Fibroblast of villous mesenchyme (primary cell): ENCODE measurements around the gene SEMA4G. TPM values are rescaled to one million over a fixed set of nuclear protein-coding genes. Genes with fewer than 3 reads are reported as not detected.

Experiments used
- DNase-seq: peaks from one replicate; pipeline ENCODE4 v3.0.0-alpha.2; 2010; ENCODE audit warnings: low read depth
- H3K4me3 ChIP-seq: 2 replicates; pipeline ENCODE4 v1.5.1; 2011; ENCODE audit warnings: low read depth, mild to moderate bottlenecking, low read length
- total RNA-seq: library from RNA; depleted of rRNA; stranded (reverse); fragments of >200 nt; gene quantifications from 2 replicates; pipeline ENCODE4 v1.2.3, GENCODE V29; 2012
- TF ChIP-seq, protein P1 (sequence below): IDR thresholded peaks from 2 replicates; pipeline ENCODE4 v1.5.1; 2012; ENCODE audit warnings: low read depth, mild to moderate bottlenecking, low read length; ENCODE audit not compliant: insufficient read depth

Gene SEMA4G
- total RNA-seq, 1 donor, result 0.43 TPM

GRCh38 chr10:101012525-101013364 lies 43.4 kb downstream of the SEMA4G start:
- DNase-seq, result peak; percentile 92
- no peak overlapping the region for H3K4me3 ChIP-seq

GRCh38 chr10:101013365-101013825 lies 44.1 kb downstream of the SEMA4G start:
- no peak for DNase-seq
- TF ChIP-seq, protein P1, sequence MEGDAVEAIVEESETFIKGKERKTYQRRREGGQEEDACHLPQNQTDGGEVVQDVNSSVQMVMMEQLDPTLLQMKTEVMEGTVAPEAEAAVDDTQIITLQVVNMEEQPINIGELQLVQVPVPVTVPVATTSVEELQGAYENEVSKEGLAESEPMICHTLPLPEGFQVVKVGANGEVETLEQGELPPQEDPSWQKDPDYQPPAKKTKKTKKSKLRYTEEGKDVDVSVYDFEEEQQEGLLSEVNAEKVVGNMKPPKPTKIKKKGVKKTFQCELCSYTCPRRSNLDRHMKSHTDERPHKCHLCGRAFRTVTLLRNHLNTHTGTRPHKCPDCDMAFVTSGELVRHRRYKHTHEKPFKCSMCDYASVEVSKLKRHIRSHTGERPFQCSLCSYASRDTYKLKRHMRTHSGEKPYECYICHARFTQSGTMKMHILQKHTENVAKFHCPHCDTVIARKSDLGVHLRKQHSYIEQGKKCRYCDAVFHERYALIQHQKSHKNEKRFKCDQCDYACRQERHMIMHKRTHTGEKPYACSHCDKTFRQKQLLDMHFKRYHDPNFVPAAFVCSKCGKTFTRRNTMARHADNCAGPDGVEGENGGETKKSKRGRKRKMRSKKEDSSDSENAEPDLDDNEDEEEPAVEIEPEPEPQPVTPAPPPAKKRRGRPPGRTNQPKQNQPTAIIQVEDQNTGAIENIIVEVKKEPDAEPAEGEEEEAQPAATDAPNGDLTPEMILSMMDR, result no peak
- no peak overlapping the region for H3K4me3 ChIP-seq

More at GRCh38 chr10:101012525-101013364, 43.4 kb downstream of the SEMA4G start:
- TF ChIP-seq, protein P1, result peak; percentile 90

DNA sequence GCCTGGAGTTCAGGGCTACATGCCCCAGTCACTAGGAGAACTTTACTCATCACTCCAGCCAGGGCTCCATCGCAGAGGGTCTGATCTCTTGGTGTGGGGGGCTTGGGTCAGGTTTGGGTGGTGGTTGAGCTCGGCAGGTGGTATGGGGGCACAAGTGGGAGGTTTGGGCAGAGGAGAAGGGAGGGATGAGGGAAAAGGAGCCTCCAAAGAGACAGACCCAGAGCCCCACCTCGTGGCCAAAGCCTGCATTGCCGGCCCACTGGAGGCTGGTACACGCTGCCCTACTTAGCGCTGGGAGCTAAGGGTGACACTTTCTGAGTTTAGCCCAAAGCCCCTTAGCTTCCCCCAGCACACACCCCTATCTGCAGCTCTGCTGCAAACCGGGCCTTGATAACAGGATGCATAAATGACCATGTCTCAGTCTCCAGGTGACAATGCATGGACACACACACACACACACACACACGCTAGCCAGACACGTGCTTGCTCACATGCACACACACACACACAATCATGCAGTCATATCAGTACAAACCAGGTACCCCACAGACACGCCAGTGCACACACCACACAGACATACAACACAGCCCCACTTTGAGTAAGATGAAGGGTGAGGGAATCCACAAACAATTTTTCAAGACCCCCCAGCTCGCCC lies 45.1 kb downstream of the SEMA4G start:
- no peak overlapping the region for H3K4me3 ChIP-seq
- DNase-seq, result peak; percentile 67
- TF ChIP-seq, protein P1, result peak; percentile 96

- peak; percentile 71 for DNase-seq
- no peak overlapping the region for H3K4me3 ChIP-seq
- TF ChIP-seq, protein P1, result no peak
These were observed 45.8 kb downstream of the SEMA4G start for GRCh38 chr10:101014966-101015581.

DNA sequence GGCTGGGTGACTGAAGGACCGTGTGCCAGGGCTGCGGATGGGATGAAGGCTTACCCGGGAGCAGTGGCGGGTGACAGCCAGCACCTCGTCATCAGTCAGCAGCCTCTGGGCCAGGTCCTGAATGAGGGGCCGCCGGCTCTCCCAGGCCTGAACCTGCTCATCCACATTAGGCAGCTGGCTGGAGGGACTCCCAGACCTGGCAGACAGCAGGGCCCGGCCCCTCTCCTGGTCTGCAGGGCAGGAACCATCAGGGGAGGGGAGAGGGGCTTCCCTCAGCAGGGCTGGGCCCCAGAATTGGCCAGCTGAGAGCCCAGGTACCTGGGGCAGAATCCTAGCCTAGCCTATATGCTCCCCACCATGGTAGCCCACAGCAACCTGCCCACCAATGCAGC lies 46.3 kb downstream of the SEMA4G start:
- DNase-seq, result no peak
- H3K4me3 ChIP-seq, result no peak overlapping the region
- TF ChIP-seq, protein P1, result no peak

GRCh38 chr10:101016814-101017213 lies 47.5 kb downstream of the SEMA4G start:
- no peak for DNase-seq
- H3K4me3 ChIP-seq, result no peak overlapping the region
- TF ChIP-seq, protein P1, result no peak
